MCF 10A (cell line): ENCODE measurements around the gene GPD1L. TPM values are rescaled to one million over a fixed set of nuclear protein-coding genes. Genes with fewer than 3 reads are reported as not detected.

Source experiments
- BruUV-seq: library from RNA; stranded (reverse); fragments of 400-500 nt; replicated peaks from 2 replicates; lab custom pipeline; 2021; lab: Mats Ljungman, UMichigan
- CTCF ChIA-PET: fragments of 300-600 bp; sonication (Branson Sonifier 250); formaldehyde crosslinking; extraction: SDS; loops from one replicate; lab custom pipeline; 2021; ENCODE audit warnings: antibody characterized with exemption, inconsistent platforms; lab: Yijun Ruan, JAX
- POLR2A ChIA-PET: fragments of 300-600, 350-650 bp; sonication (Branson Sonifier 250); formaldehyde crosslinking; extraction: SDS; loops from one replicate; lab custom pipeline; 2020; ENCODE audit warnings: antibody characterized with exemption, inconsistent platforms; lab: Yijun Ruan, JAX
- DNase-seq: peaks from one replicate; pipeline ENCODE4 v3.0.0-alpha.2; 2018; ENCODE audit not compliant: unreplicated experiment
- H3K27ac Mint-ChIP-seq: one replicate; pipeline ENCODE4 v1.8.0; 2022; ENCODE audit warnings: mild to moderate bottlenecking, low read depth, mixed read lengths; ENCODE audit not compliant: unreplicated experiment
- H3K27me3 Mint-ChIP-seq: one replicate; pipeline ENCODE4 v1.8.0; 2022; ENCODE audit warnings: mixed read lengths; ENCODE audit not compliant: insufficient read depth, unreplicated experiment
- H3K36me3 Mint-ChIP-seq: one replicate; pipeline ENCODE4 v1.8.0; 2022; ENCODE audit warnings: mild to moderate bottlenecking, moderate library complexity, mixed read lengths; ENCODE audit not compliant: insufficient read depth, unreplicated experiment
- H3K4me1 Mint-ChIP-seq: one replicate; pipeline ENCODE4 v1.8.0; 2022; ENCODE audit warnings: mixed read lengths; ENCODE audit not compliant: insufficient read depth, unreplicated experiment
- H3K4me3 Mint-ChIP-seq: one replicate; pipeline ENCODE4 v1.8.0; 2022; ENCODE audit warnings: mild to moderate bottlenecking, moderate library complexity, mixed read lengths; ENCODE audit not compliant: unreplicated experiment
- H3K9me3 Mint-ChIP-seq: one replicate; pipeline ENCODE4 v1.8.0; 2022; ENCODE audit warnings: mixed read lengths; ENCODE audit not compliant: unreplicated experiment
- intact Hi-C: fragments of 100-400 bp; cut with micrococcal nuclease; formaldehyde crosslinking; loops from 2 replicates; pipeline ENCODE4 v1.14.1; 2022
- total RNA-seq: library from RNA; stranded (reverse); gene quantifications from 2 replicates; pipeline ENCODE4 v1.2.3, GENCODE V29; 2022
- TF ChIP-seq, protein P1 (sequence below): fragments of 200-600 bp; IDR thresholded peaks from one replicate; pipeline ENCODE4 v1.8.0; 2022; ENCODE audit warnings: antibody characterized with exemption, mild to moderate bottlenecking; ENCODE audit not compliant: unreplicated experiment

GPD1L gene
- total RNA-seq, 1 experiment from 2014 or later = 9.7 TPM

DNA sequence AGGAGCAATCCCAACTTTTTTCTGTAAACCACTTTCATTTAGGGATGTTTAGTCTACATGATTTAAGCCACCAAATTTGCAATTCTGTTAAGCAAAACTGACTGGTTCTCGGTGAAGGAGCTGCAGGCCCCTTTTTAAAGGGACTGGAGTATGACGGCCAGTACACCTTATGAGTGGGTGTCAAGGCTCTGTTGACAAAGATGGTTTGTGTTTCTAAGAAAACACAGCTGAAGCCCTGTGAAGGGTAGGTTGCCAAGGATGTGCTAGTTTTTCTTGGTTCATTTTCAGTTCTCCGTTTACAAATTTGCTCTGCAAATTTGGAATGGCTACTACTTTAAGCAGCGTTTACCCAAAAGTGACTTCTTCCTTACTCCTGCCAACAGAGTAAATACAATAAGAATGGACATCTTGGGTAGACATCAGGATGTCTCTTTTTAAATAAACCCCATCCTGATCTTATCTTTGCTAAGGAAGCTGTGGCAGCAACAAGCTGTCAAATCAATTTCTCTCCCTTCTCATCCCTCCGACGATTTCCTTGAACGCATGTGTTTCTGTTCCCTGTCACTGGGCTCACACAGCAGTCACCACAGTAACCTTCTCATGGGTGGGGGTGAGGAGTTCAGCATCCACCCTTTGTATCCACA, 73.8 kb downstream of the GPD1L start:
- Mint-ChIP-seq H3K4me3 (no peak overlapping the region), H3K27me3 (no peaks in the 10 kb centered on the region), H3K9me3 (no peaks in the 10 kb centered on the region), H3K4me1 (peaks cover 15% of the 10 kb centered on the region), H3K27ac (no peak overlapping the region), H3K36me3 (peaks cover 4% of the 10 kb centered on the region)
- intact Hi-C loops = no loop called here
- ChIA-PET POLR2A (interaction anchor here (0.6 kb wide), 1 partner anchor 512 kb away, joined by 3 read pairs; no protein-coding TSS in a partner anchor), CTCF (interaction anchor here (0.5 to 0.9 kb wide), 5 partner anchors 13 to 318 kb away, joined by 3 to 6 read pairs (median 3); no protein-coding TSS in a partner anchor)
- DNase-seq = no peak
- BruUV-seq = no TSS peak
- TF ChIP-seq, protein P1, sequence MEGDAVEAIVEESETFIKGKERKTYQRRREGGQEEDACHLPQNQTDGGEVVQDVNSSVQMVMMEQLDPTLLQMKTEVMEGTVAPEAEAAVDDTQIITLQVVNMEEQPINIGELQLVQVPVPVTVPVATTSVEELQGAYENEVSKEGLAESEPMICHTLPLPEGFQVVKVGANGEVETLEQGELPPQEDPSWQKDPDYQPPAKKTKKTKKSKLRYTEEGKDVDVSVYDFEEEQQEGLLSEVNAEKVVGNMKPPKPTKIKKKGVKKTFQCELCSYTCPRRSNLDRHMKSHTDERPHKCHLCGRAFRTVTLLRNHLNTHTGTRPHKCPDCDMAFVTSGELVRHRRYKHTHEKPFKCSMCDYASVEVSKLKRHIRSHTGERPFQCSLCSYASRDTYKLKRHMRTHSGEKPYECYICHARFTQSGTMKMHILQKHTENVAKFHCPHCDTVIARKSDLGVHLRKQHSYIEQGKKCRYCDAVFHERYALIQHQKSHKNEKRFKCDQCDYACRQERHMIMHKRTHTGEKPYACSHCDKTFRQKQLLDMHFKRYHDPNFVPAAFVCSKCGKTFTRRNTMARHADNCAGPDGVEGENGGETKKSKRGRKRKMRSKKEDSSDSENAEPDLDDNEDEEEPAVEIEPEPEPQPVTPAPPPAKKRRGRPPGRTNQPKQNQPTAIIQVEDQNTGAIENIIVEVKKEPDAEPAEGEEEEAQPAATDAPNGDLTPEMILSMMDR = no peak

DNA sequence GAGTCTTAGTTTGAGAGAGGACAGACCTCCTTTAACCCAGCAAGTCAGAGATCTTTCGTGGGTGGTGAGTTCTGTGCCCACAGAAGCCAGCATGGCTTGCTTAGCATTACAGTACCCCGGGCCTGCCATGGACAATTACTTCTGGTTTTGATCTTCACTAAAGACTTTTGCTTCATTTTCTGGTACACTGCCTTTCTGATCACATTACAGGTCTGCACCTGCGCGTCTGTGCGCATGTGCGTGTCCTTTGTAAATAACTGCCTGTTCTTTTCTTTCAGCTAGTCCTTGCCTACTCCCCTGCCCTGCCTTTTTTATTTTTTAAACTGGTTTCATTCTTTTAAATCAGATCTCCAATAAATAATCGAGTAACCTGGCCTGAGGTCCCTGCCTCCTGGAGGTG, 74.9 kb downstream of the GPD1L start:
- no TSS peak for BruUV-seq
- no peak overlapping the region for H3K27ac Mint-ChIP-seq
- H3K27me3 Mint-ChIP-seq = no peaks in the 10 kb centered on the region
- H3K9me3 Mint-ChIP-seq = no peaks in the 10 kb centered on the region
- intact Hi-C loops = no loop called here
- peaks cover 4% of the 10 kb centered on the region for H3K36me3 Mint-ChIP-seq
- peaks cover 15% of the 10 kb centered on the region for H3K4me1 Mint-ChIP-seq
- TF ChIP-seq, protein P1 = no peak
- no peak overlapping the region for H3K4me3 Mint-ChIP-seq
- POLR2A ChIA-PET = no interaction called here
- CTCF ChIA-PET = interaction anchor here (0.7 kb wide), 1 partner anchor 10 kb away, joined by 4 read pairs; no protein-coding TSS in a partner anchor
- DNase-seq = no peak

DNA sequence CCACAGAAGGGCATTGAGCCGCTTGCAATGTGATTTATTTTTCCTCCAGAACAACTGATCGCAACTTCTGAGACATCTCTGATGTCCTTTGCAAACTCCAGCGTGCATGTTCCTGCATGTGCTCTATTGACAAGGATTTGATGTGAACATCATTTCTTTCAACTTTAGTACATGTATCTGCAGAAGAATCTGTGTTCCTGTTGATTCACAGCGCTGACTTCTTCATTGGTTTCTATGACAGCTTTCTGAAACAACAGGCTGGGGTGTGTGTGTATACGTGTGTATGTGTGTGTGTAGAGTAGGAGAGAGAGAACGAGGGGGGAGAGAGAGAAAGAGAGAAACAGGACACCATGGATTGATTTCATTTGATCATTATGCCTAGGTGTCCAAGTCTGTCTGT, 75.4 kb downstream of the GPD1L start:
- CTCF ChIA-PET = interaction anchor here (0.7 kb wide), 1 partner anchor 10 kb away, joined by 4 read pairs; no protein-coding TSS in a partner anchor
- BruUV-seq = no TSS peak
- Mint-ChIP-seq H3K36me3 (peaks cover 4% of the 10 kb centered on the region), H3K27me3 (no peaks in the 10 kb centered on the region), H3K4me3 (no peak overlapping the region), H3K27ac (no peak overlapping the region), H3K9me3 (no peaks in the 10 kb centered on the region), H3K4me1 (peaks cover 13% of the 10 kb centered on the region)
- intact Hi-C loops = no loop called here
- TF ChIP-seq, protein P1 = no peak
- no peak for DNase-seq
- POLR2A ChIA-PET = no interaction called here

DNA sequence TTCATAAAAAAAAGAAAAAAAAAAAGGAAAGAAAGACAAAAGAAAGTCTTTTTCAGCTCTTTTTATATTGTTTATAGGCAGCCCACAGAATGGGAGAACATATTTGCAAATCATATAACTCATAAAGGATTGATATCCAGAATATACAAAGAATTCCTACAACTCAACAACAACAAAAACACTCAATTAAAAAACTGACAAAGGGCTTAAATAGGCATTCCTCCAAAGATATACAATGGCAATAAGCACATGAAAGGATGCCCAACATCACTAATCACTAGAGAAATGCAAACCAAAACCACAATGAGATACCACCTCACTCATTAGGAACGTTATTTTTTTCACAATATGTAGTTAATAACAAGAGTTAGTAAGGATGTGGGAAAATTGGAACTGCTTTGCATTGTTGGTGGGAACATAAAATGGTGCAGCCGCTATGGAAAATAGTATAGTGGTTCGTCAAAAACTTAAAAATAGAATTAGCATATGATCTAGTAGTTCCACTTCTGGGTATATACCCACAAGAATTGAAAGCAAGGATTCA, 77.8 kb downstream of the GPD1L start:
- H3K27ac Mint-ChIP-seq = no peak overlapping the region
- DNase-seq = no peak
- TF ChIP-seq, protein P1 = no peak
- no peak overlapping the region for H3K4me3 Mint-ChIP-seq
- H3K27me3 Mint-ChIP-seq = no peaks in the 10 kb centered on the region
- POLR2A ChIA-PET = no interaction called here
- CTCF ChIA-PET = interaction anchor here (1.0 kb wide), 1 partner anchor 112 kb away, joined by 3 read pairs; no protein-coding TSS in a partner anchor
- intact Hi-C loops = no loop called here
- H3K9me3 Mint-ChIP-seq = no peaks in the 10 kb centered on the region
- no peaks in the 10 kb centered on the region for H3K4me1 Mint-ChIP-seq
- H3K36me3 Mint-ChIP-seq = peaks cover 4% of the 10 kb centered on the region
- BruUV-seq = no TSS peak
